Nephron (organoid): Measurements from ENCODE around the gene PLCB1.

Source experiments
- H3K27ac Mint-ChIP-seq, 3 experiments: 2 replicates each; pipeline ENCODE4 v1.8.0; 2020; ENCODE audit warnings: mixed read lengths in 3 of 3, mild to moderate bottlenecking in 2 of 3, moderate library complexity in 1 of 3
- H3K27me3 Mint-ChIP-seq: 2 replicates; pipeline ENCODE4 v1.8.0; 2021; ENCODE audit warnings: low read depth, mild to moderate bottlenecking, moderate library complexity, mixed read lengths
- H3K36me3 Mint-ChIP-seq: 2 replicates; pipeline ENCODE4 v1.8.0; 2020; ENCODE audit warnings: low read depth, mixed read lengths
- H3K4me1 Mint-ChIP-seq: 2 replicates; pipeline ENCODE4 v1.8.0; 2020; ENCODE audit warnings: mixed read lengths
- H3K4me3 Mint-ChIP-seq, 3 experiments: 2 replicates each; pipeline ENCODE4 v1.8.0; 2020; ENCODE audit warnings: mild to moderate bottlenecking in 3 of 3, mixed read lengths in 3 of 3, moderate library complexity in 2 of 3
- H3K9me3 Mint-ChIP-seq: 2 replicates; pipeline ENCODE4 v1.8.0; 2020; ENCODE audit warnings: mixed read lengths
- CTCF ChIP-seq, 3 experiments: fragments of 200-600 bp; sonication (generic); IDR thresholded peaks; one replicate each; pipeline ENCODE4 v1.5.0; 2021; ENCODE audit warnings: antibody characterized with exemption in 3 of 3; ENCODE audit not compliant: unreplicated experiment in 3 of 3

PLCB1 gene

GRCh38 chr20:8242827-8243724, 111.0 kb downstream of the PLCB1 start:
- Mint-ChIP-seq H3K36me3 (peaks cover 3% of the 10 kb centered on the region), H3K27me3 (no peaks in the 10 kb centered on the region), H3K4me3 (no peak overlapping the region), H3K27ac (peak overlapping the region; percentile 21 to 73 (median 71)), H3K4me1 (peaks cover 38% of the 10 kb centered on the region), H3K9me3 (no peaks in the 10 kb centered on the region)
- no peak for TF ChIP-seq CTCF (IDR thresholded peaks at IDR 0.05; ENCODE audit: unreplicated experiment in 3 of 3)

- H3K9me3 Mint-ChIP-seq, result no peaks in the 10 kb centered on the region
- H3K27ac Mint-ChIP-seq, result peak overlapping the region; percentile 21 to 93 (median 73)
- no peaks in the 10 kb centered on the region for H3K27me3 Mint-ChIP-seq
- peaks cover 41% of the 10 kb centered on the region for H3K4me1 Mint-ChIP-seq
- H3K4me3 Mint-ChIP-seq, result no peak overlapping the region
- H3K36me3 Mint-ChIP-seq, result peaks cover 3% of the 10 kb centered on the region
- no peak for TF ChIP-seq CTCF (IDR thresholded peaks at IDR 0.05; ENCODE audit: unreplicated experiment in 3 of 3)
Observed at GRCh38 chr20:8244637-8245036, 112.6 kb downstream of the PLCB1 start.

GRCh38 chr20:8246153-8246552, 114.1 kb downstream of the PLCB1 start:
- H3K27me3 Mint-ChIP-seq, result no peaks in the 10 kb centered on the region
- H3K9me3 Mint-ChIP-seq, result no peaks in the 10 kb centered on the region
- no peak overlapping the region for H3K27ac Mint-ChIP-seq
- H3K4me1 Mint-ChIP-seq, result peaks cover 56% of the 10 kb centered on the region
- no peak for TF ChIP-seq CTCF (IDR thresholded peaks at IDR 0.05; ENCODE audit: unreplicated experiment in 3 of 3)
- peaks cover 3% of the 10 kb centered on the region for H3K36me3 Mint-ChIP-seq
- H3K4me3 Mint-ChIP-seq, result no peak overlapping the region

- Mint-ChIP-seq H3K27me3 (no peaks in the 10 kb centered on the region), H3K36me3 (peaks cover under 1% of the 10 kb centered on the region), H3K27ac (no peak overlapping the region), H3K4me1 (peaks cover 57% of the 10 kb centered on the region), H3K9me3 (no peaks in the 10 kb centered on the region), H3K4me3 (no peak overlapping the region)
- no peak for TF ChIP-seq CTCF (IDR thresholded peaks at IDR 0.05; ENCODE audit: unreplicated experiment in 3 of 3)
Observed at GRCh38 chr20:8246716-8247115, 114.7 kb downstream of the PLCB1 start.

GRCh38 chr20:8248051-8248450, 116.0 kb downstream of the PLCB1 start:
- Mint-ChIP-seq H3K27ac (no peak overlapping the region), H3K27me3 (no peaks in the 10 kb centered on the region), H3K9me3 (no peaks in the 10 kb centered on the region), H3K4me1 (peaks cover 47% of the 10 kb centered on the region), H3K4me3 (no peak overlapping the region), H3K36me3 (no peaks in the 10 kb centered on the region)
- no peak for TF ChIP-seq CTCF (IDR thresholded peaks at IDR 0.05; ENCODE audit: unreplicated experiment in 3 of 3)

GRCh38 chr20:8249634-8250033, 117.6 kb downstream of the PLCB1 start:
- no peak for TF ChIP-seq CTCF (IDR thresholded peaks at IDR 0.05; ENCODE audit: unreplicated experiment in 3 of 3)
- Mint-ChIP-seq H3K36me3 (no peaks in the 10 kb centered on the region), H3K9me3 (no peaks in the 10 kb centered on the region), H3K27ac (peak overlapping the region in 2 of 3 experiments; percentile 21 to 66), H3K4me3 (no peak overlapping the region), H3K4me1 (peaks cover 34% of the 10 kb centered on the region), H3K27me3 (no peaks in the 10 kb centered on the region)
